Esophagus squamous epithelium (tissue), 5 donors: ENCODE data around the gene FDXR. TPM values are rescaled to one million over a fixed set of nuclear protein-coding genes. Genes with fewer than 3 reads are reported as not detected.
A peak's percentile ranks its signal among the peaks of the same experiment; 100 is the strongest.

ENCODE experiments used
- DNase-seq: peaks from one replicate; lab custom pipeline; 2025; lab: John Stamatoyannopoulos, UW
- H3K27ac ChIP-seq, 4 donors: fragments of 200-600 bp; sonication (generic); one replicate each; pipeline ENCODE4 v1.5.1; 2016 to 2019; ENCODE audit warnings: mild to moderate bottlenecking in 1 of 4
- H3K27me3 ChIP-seq, 4 donors: fragments of 200-600 bp; sonication (generic); 1 replicate in 3 of 4; 2 replicates in 1 of 4; pipeline versions ENCODE4 v1.5.1 to v1.6.0; 2017 to 2021; ENCODE audit warnings: antibody characterized with exemption in 1 of 4
- H3K36me3 ChIP-seq, 3 donors: fragments of 200-600 bp; sonication (generic); one replicate each; pipeline ENCODE4 v1.5.1; 2016 to 2019
- H3K4me1 ChIP-seq, 3 donors: fragments of 200-600 bp; sonication (generic); one replicate each; pipeline ENCODE4 v1.5.1; 2017 to 2019
- H3K4me3 ChIP-seq, 4 donors: fragments of 200-600 bp; sonication (generic); 1 replicate in 3 of 4; 2 replicates in 1 of 4; pipeline ENCODE4 v1.5.1; 2016 to 2019; ENCODE audit warnings: mild to moderate bottlenecking in 2 of 4, moderate library complexity in 1 of 4
- H3K9me3 ChIP-seq, 3 donors: fragments of 200-600 bp; sonication (generic); one replicate each; pipeline ENCODE4 v1.5.1; 2016 to 2019
- CTCF ChIP-seq, 6 experiments: fragments of 450-650 bp in 4 of 6; fragments of 200-600 bp in 2 of 6; sonication (generic) in 2 of 6; IDR thresholded peaks; one replicate each; pipeline ENCODE4 v1.5.1; 2016 to 2019; ENCODE audit warnings: antibody characterized with exemption in 6 of 6, mild to moderate bottlenecking in 4 of 6, moderate library complexity in 4 of 6
- POLR2A ChIP-seq, 4 donors: fragments of 450-650 bp; IDR thresholded peaks; one replicate each; pipeline ENCODE4 v1.6.1; 2017; ENCODE audit warnings: antibody characterized with exemption in 4 of 4, mild to moderate bottlenecking in 4 of 4, moderate library complexity in 3 of 4
- WGBS, 2 donors: methylation state at CpG; one replicate each; pipeline ENCODE4 v1.1.5; 2018; 5-methylcytosine and 5-hydroxymethylcytosine counted together
- intact Hi-C: fragments of 100-400 bp; cut with DNase I; formaldehyde crosslinking; loops from one replicate; pipeline ENCODE4 v1.15.0; 2022
- total RNA-seq, 4 donors: library from RNA; depleted of rRNA; stranded (reverse); fragments of >200 nt; gene quantifications; one replicate each; pipeline ENCODE4 v1.1.0, GENCODE V29; 2016
- donor health status: DM: yes; HTN: yes; CAD: no.

Gene FDXR
- total RNA-seq, 4 donors from 2014 or later: 24.4 to 46.4 (median 32.4) TPM

DNA sequence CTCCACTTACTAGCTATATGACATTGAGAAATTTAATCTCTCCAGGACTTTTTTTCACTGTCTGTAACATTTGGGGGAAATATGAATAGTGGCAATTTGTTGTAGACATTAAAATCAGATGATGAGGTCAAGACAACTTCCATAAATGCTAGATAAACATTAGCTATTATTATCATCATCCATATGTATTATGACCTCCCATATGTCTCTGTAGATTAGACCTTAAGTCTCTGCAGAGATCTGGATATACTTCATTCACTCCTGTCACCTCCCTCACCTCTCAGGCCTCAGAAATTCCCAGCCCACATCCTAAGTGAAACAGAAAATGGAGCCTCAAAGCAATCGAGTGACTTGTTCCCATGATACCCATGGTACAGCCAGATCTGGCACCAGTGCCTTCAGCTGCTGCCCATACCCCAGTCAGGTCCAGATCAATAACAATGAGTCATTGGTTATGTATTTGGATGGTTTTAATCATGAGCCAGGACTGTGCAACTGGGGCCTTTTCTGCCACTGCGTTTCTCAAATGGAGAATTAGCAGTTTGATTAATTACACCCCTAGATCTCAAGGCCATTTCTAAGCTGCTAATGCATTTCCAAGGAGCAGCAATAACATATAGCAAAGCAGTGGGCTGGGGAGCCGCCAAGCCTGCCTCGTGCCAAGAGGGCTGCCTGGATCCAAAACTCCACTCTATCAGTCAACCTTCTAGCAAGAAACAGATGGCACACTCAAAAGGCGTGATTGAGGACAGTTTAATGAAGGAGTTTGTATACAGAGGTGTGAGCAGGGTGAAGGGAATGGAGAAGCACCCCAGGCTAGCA lies 2.6 kb upstream of the FDXR start:
- no peak for DNase-seq
- WGBS, 2 donors: 29 to 38% methylated on average over 4 to 5 of the region's 5 CpGs
- Histone ChIP-seq H3K4me1 (peaks cover 14 to 47% (median 26%) of the 10 kb centered on the region in 3 donors), H3K9me3 (no peaks in the 10 kb centered on the region), H3K27ac (no peak overlapping the region), H3K36me3 (no peaks in the 10 kb centered on the region), H3K4me3 (no peak overlapping the region), H3K27me3 (peaks cover 0 to 5% (median 0%) of the 10 kb centered on the region in 4 donors)
- intact Hi-C loops: no loop called here
- TF ChIP-seq CTCF (IDR thresholded peaks at IDR 0.05) (no peak), POLR2A (IDR thresholded peaks at IDR 0.05) (no peak)

GRCh38 chr17:74874615-74875037 lies 1.8 kb upstream of the FDXR start:
- Histone ChIP-seq H3K4me3 (no peak overlapping the region), H3K27me3 (peaks cover 0 to 5% (median 0%) of the 10 kb centered on the region in 4 donors), H3K4me1 (peaks cover 14 to 47% (median 26%) of the 10 kb centered on the region in 3 donors), H3K9me3 (no peaks in the 10 kb centered on the region), H3K27ac (no peak overlapping the region), H3K36me3 (peaks cover 0 to 4% (median 0%) of the 10 kb centered on the region in 3 donors)
- no peak for DNase-seq
- TF ChIP-seq POLR2A (IDR thresholded peaks at IDR 0.05) (no peak), CTCF (IDR thresholded peaks at IDR 0.05) (no peak)
- 96% methylated on average over 5 of the region's 5 CpGs for WGBS, 2 donors
- intact Hi-C loops: no loop called here

DNA sequence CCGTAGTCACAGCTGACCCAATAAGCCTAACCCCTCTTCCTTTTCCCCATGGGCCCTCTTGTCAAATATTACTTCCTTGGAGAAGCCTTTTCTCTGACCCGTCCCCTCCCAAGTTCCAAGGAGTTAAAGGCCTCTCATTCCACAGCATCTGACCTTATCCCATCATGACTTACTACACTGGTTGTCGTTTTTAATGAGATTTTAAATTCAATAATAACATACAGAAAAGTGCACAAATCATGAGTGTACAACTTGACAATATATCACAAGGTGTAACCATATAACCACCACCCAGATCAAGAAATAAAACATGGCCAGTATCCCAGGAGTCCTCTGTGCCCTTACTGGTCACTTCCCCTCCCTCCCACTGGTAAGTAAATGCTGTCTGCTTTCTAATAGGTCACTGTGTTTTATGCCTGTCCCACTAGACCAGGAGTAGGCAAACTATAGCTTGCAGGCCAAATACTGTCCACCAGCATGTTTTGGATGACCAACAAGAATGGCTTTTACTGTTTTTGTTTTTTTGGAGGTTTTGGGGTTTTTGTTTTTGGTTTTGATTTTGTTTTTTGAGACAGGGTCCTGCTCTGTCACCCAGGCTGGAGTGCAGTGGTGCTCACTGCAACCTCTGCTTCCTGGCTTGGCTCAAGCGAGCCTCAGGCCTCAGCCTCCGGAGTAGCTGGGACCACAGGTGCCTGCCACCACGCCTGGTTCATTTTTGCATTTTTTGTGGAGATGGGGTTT lies 1.2 kb upstream of the FDXR start:
- WGBS, 2 donors: 55 to 57% methylated on average over 6 of the region's 6 CpGs
- TF ChIP-seq POLR2A (IDR thresholded peaks at IDR 0.05) (no peak), CTCF (IDR thresholded peaks at IDR 0.05) (no peak)
- H3K4me3 ChIP-seq: peak overlapping the region; percentile 65 to 83 (median 74)
- intact Hi-C loops: no loop called here
- peaks cover 0 to 5% (median 0%) of the 10 kb centered on the region in 3 donors for H3K36me3 ChIP-seq
- peaks cover 0 to 5% (median 0%) of the 10 kb centered on the region in 4 donors for H3K27me3 ChIP-seq
- H3K27ac ChIP-seq: peak overlapping the region; percentile 91 to 94 (median 92)
- DNase-seq: no peak
- H3K4me1 ChIP-seq: peaks cover 14 to 47% (median 26%) of the 10 kb centered on the region in 3 donors
- no peaks in the 10 kb centered on the region for H3K9me3 ChIP-seq

DNA sequence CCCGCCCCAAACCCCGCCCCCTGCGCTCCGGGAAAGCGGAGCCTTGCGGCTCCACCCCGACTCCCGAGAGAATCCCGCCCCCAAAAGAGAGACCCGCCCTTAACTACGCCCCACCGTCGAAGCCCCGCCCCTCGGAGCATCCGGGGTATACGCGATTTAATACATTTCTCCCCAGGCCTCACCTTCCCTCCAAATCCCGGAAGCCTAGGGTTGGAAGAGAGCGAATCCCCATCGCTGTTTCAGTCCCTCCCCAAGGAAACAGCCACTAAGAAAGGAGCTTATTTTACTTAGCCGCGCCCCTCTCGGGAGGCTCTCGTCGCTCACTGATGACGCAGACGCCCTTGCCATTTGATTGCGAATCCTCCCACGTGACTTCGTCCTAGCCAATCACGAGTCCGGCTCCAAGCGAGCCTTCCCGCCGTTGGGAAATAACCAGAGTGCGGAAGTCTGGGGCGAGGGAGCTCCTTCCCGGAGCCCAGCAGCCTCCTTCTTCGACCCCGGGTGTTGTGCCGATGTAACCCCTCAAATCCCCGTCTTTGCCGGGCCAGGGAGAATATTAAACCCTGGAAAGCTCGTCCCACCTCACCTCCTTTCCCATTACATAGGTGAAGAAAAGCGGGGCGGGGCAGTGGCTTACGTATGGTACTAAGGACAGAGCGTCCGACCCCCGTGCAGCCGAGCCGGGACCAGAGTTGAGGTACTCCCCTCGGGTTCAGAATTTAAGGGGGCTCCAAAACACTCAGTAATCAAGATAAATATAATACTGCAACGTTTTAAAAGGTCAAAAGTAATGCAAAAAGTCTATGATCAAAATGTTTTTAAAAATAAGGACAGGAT lies 461 bp upstream of the FDXR start:
- peaks cover 0 to 5% (median 0%) of the 10 kb centered on the region in 3 donors for H3K36me3 ChIP-seq
- WGBS, 2 donors: 0 to 1% methylated on average over 12 to 28 of the region's 55 CpGs
- peak overlapping the region; percentile 65 to 83 (median 74) for H3K4me3 ChIP-seq
- DNase-seq: peak; percentile 98
- peak in 3 of 4 donors; percentile 88 to 97 (median 96) for TF ChIP-seq POLR2A (IDR thresholded peaks at IDR 0.05)
- TF ChIP-seq CTCF (IDR thresholded peaks at IDR 0.05): peak in 1 of 6 experiments; percentile 7
- peaks cover 0 to 5% (median 0%) of the 10 kb centered on the region in 4 donors for H3K27me3 ChIP-seq
- H3K27ac ChIP-seq: peak overlapping the region; percentile 91 to 94 (median 92)
- H3K9me3 ChIP-seq: no peaks in the 10 kb centered on the region
- peaks cover 14 to 41% (median 24%) of the 10 kb centered on the region in 3 donors for H3K4me1 ChIP-seq
- intact Hi-C loops: no loop called here
